Nephron (organoid): ENCODE results near the gene ATP2B3.

Experiments
- H3K27ac Mint-ChIP-seq, 3 experiments: 2 replicates each; pipeline ENCODE4 v1.8.0; 2020; ENCODE audit warnings: mixed read lengths in 3 of 3, mild to moderate bottlenecking in 2 of 3, moderate library complexity in 1 of 3
- H3K27me3 Mint-ChIP-seq: 2 replicates; pipeline ENCODE4 v1.8.0; 2021; ENCODE audit warnings: low read depth, mild to moderate bottlenecking, moderate library complexity, mixed read lengths
- H3K36me3 Mint-ChIP-seq: 2 replicates; pipeline ENCODE4 v1.8.0; 2020; ENCODE audit warnings: low read depth, mixed read lengths
- H3K4me1 Mint-ChIP-seq: 2 replicates; pipeline ENCODE4 v1.8.0; 2020; ENCODE audit warnings: mixed read lengths
- H3K4me3 Mint-ChIP-seq, 3 experiments: 2 replicates each; pipeline ENCODE4 v1.8.0; 2020; ENCODE audit warnings: mild to moderate bottlenecking in 3 of 3, mixed read lengths in 3 of 3, moderate library complexity in 2 of 3
- H3K9me3 Mint-ChIP-seq: 2 replicates; pipeline ENCODE4 v1.8.0; 2020; ENCODE audit warnings: mixed read lengths
- CTCF ChIP-seq, 3 experiments: fragments of 200-600 bp; sonication (generic); IDR thresholded peaks; one replicate each; pipeline ENCODE4 v1.5.0; 2021; ENCODE audit warnings: antibody characterized with exemption in 3 of 3; ENCODE audit not compliant: unreplicated experiment in 3 of 3

ATP2B3 gene

GRCh38 chrX:153477364-153477857 is 40.0 kb upstream of the ATP2B3 start:
- no peaks in the 10 kb centered on the region for H3K36me3 Mint-ChIP-seq
- peaks cover 15% of the 10 kb centered on the region for H3K4me1 Mint-ChIP-seq

GRCh38 chrX:153477901-153478300 is 39.5 kb upstream of the ATP2B3 start:
- H3K9me3 Mint-ChIP-seq, result peaks cover 12% of the 10 kb centered on the region
- peaks cover 15% of the 10 kb centered on the region for H3K4me1 Mint-ChIP-seq
- peak overlapping the region; percentile 69 to 86 (median 86) for H3K27ac Mint-ChIP-seq
- no peaks in the 10 kb centered on the region for H3K36me3 Mint-ChIP-seq
- H3K27me3 Mint-ChIP-seq, result no peaks in the 10 kb centered on the region
- no peak overlapping the region for H3K4me3 Mint-ChIP-seq
- no peak for TF ChIP-seq CTCF (IDR thresholded peaks at IDR 0.05; ENCODE audit: unreplicated experiment in 3 of 3)

More at GRCh38 chrX:153477364-153477857, 40.0 kb upstream of the ATP2B3 start:
- Mint-ChIP-seq H3K27ac (peak overlapping the region; percentile 69 to 86 (median 86)), H3K4me3 (no peak overlapping the region), H3K27me3 (no peaks in the 10 kb centered on the region), H3K9me3 (peaks cover 12% of the 10 kb centered on the region)
- no peak for TF ChIP-seq CTCF (IDR thresholded peaks at IDR 0.05; ENCODE audit: unreplicated experiment in 3 of 3)

GRCh38 chrX:153478746-153479145 is 38.7 kb upstream of the ATP2B3 start:
- no peaks in the 10 kb centered on the region for H3K36me3 Mint-ChIP-seq
- H3K4me1 Mint-ChIP-seq, result peaks cover 11% of the 10 kb centered on the region
- no peaks in the 10 kb centered on the region for H3K27me3 Mint-ChIP-seq
- H3K9me3 Mint-ChIP-seq, result peaks cover 9% of the 10 kb centered on the region
- TF ChIP-seq CTCF (IDR thresholded peaks at IDR 0.05; ENCODE audit: unreplicated experiment in 3 of 3), result no peak
- no peak overlapping the region for H3K4me3 Mint-ChIP-seq
- peak overlapping the region in 2 of 3 experiments; percentile 51 to 86 for H3K27ac Mint-ChIP-seq

GRCh38 chrX:153481043-153481442 is 36.4 kb upstream of the ATP2B3 start:
- Mint-ChIP-seq H3K27ac (no peak overlapping the region), H3K36me3 (no peaks in the 10 kb centered on the region), H3K4me1 (peaks cover 9% of the 10 kb centered on the region), H3K9me3 (peaks cover 2% of the 10 kb centered on the region), H3K27me3 (no peaks in the 10 kb centered on the region), H3K4me3 (no peak overlapping the region)
- TF ChIP-seq CTCF (IDR thresholded peaks at IDR 0.05; ENCODE audit: unreplicated experiment in 3 of 3), result no peak

GRCh38 chrX:153482376-153483015 is 34.9 kb upstream of the ATP2B3 start:
- Mint-ChIP-seq H3K27me3 (no peaks in the 10 kb centered on the region), H3K4me3 (no peak overlapping the region), H3K9me3 (no peaks in the 10 kb centered on the region), H3K36me3 (no peaks in the 10 kb centered on the region), H3K27ac (peak overlapping the region in 1 of 3 experiments; percentile 42), H3K4me1 (peaks cover 5% of the 10 kb centered on the region)
- no peak for TF ChIP-seq CTCF (IDR thresholded peaks at IDR 0.05; ENCODE audit: unreplicated experiment in 3 of 3)
